ENCODE results near the gene WDR5B.

WDR5B gene

DNA sequence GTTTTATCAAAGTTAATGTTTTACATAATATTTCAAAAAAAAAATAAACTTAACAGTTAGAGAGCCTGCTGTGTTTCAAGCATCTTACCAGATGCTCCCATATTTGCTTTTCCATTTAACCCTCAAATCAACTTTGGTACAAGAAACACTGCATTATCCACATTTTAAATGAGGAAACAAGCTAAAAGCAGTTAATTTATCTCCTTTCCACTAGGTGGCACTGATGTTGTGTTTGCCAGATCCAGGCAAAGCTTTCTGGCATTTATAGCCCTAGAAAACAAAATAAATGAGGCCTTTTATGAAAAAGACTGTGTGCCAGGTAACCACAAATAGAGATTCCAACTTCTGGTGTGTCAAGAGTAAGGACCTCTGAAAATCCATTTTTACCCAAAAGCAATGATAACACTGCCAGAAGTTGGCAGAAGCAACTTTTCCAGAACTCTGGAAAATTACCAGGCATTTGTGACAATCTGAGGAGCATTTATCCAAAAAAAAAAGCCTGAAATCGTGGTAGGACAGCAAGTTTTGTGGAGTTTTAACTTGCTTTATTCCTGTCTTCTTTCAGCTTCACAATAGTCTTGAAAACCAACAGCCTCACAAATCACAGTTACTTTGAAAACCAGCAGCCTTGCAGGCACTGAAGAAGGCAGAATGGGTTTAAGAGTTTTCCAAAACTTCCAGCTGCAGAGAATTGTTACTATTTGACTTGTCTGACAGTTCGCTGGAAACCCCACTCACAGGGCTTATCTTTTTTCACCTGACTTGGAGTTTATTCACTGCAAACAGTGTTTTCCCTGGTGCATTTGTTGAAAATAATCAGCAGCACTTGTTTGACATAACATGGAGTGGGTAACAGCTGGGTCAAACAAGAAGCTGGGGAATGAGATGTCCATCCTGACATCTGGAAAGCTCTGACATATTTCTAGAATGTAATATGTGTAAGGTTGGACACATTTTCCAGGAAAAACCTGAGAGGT lies 22.7 kb downstream of the WDR5B start:
- Histone ChIP-seq H3K4me1 (ENCODE audit: control extremely low read depth in 1 of 4, control insufficient read depth in 4 of 4, insufficient read depth in 4 of 4, low read length in 3 of 4) (peaks cover 0 to 10% (median 2%) of the 10 kb centered on the region in 4 experiments), H3K9me3 (ENCODE audit: control extremely low read depth in 1 of 5, control insufficient read depth in 4 of 5, insufficient read depth in 2 of 5, low read depth in 1 of 5, low read length in 4 of 5) (no peaks in the 10 kb centered on the region), H3K27ac (ENCODE audit: insufficient read depth in 1 of 2, low read depth in 1 of 2, low read length in 2 of 2, poor library complexity in 1 of 2, severe bottlenecking in 2 of 2) (no peak overlapping the region), H3K36me3 (ENCODE audit: control insufficient read depth in 4 of 4, insufficient read depth in 4 of 4, low read length in 3 of 4) (peaks cover 0 to 5% (median 0%) of the 10 kb centered on the region in 4 experiments), H3K27me3 (replicated peaks in 2 of 5; ENCODE audit: control insufficient read depth in 4 of 5, insufficient read depth in 5 of 5, low read length in 4 of 5) (no peaks in the 10 kb centered on the region), H3K4me3 (ENCODE audit: control insufficient read depth in 1 of 7, extremely low read depth in 1 of 7, insufficient read depth in 4 of 7, low read depth in 2 of 7, low read length in 6 of 7) (no peak overlapping the region)
- 100% methylated on average over 1 of the region's 2 CpGs for WGBS (ENCODE audit: insufficient coverage)
- DNase-seq = peak; percentile 61 to 79 (median 79)
- ChIA-PET CTCF (interaction anchor here (0.6 to 2.6 kb wide), 19 partner anchors 9 to 635 kb away, joined by 3 to 16 read pairs (median 4); partner anchors contain the start of genes FAM162A, MIX23 and WDR5B), POLR2A (interaction anchor here (0.7 to 1.2 kb wide), 2 partner anchors 23 to 135 kb away, joined by 3 to 4 read pairs; partner anchors contain the start of gene WDR5B)

DNA sequence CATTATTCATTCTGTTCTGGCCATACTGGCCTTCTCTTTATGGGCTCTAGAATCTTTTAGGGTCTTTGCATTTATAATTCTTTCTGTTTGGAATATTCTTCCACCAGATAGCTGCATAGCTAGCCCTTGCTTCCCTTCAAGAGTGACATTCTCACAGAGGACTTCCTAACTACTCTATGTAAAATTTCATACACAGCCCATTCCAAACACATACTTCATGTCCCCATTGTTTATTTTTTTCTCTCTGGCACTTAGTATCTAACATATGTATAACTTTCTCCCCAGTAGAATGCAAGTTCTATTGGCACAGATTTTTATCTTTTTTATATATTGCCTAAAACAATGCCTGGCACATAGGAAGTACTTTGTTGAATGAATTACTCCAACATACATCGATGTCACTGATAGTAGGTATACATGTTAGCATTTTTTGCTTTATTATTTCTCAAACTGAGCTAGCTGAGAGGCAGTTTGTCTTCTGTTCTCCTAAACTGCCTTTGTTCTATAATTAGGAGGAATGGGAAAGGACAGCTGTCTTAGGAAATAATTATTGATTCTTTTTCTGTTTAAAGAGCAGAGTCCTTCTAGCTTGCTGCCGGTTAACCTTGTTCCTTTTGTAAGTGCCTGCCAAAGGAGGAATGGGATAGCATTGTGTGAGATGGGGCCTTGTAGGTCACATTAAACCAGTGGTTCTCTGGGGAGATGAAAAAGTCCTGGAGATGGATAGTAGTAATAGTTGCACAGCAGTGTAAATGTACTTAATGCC lies 24.0 kb downstream of the WDR5B start:
- Histone ChIP-seq H3K36me3 (ENCODE audit: control insufficient read depth in 4 of 4, insufficient read depth in 4 of 4, low read length in 3 of 4) (peaks cover 0 to 8% (median 1%) of the 10 kb centered on the region in 4 experiments), H3K27me3 (replicated peaks in 2 of 5; ENCODE audit: control insufficient read depth in 4 of 5, insufficient read depth in 5 of 5, low read length in 4 of 5) (no peaks in the 10 kb centered on the region), H3K9me3 (ENCODE audit: control extremely low read depth in 1 of 5, control insufficient read depth in 4 of 5, insufficient read depth in 2 of 5, low read depth in 1 of 5, low read length in 4 of 5) (no peaks in the 10 kb centered on the region), H3K4me1 (ENCODE audit: control extremely low read depth in 1 of 4, control insufficient read depth in 4 of 4, insufficient read depth in 4 of 4, low read length in 3 of 4) (peaks cover 0 to 10% (median 2%) of the 10 kb centered on the region in 4 experiments), H3K27ac (ENCODE audit: insufficient read depth in 1 of 2, low read depth in 1 of 2, low read length in 2 of 2, poor library complexity in 1 of 2, severe bottlenecking in 2 of 2) (no peak overlapping the region), H3K4me3 (ENCODE audit: control insufficient read depth in 1 of 7, extremely low read depth in 1 of 7, insufficient read depth in 4 of 7, low read depth in 2 of 7, low read length in 6 of 7) (no peak overlapping the region)
- 100% methylated on average over 1 of the region's 2 CpGs for WGBS (ENCODE audit: insufficient coverage)
- CTCF ChIA-PET = interaction anchor here (1.7 to 2.6 kb wide), 6 partner anchors 17 to 287 kb away, joined by 3 to 16 read pairs (median 9); partner anchors contain the start of gene WDR5B
- no peak for DNase-seq
- POLR2A ChIA-PET = interaction anchor here (1.2 kb wide), 1 partner anchor 25 kb away, joined by 4 read pairs; the partner anchor contains the start of gene WDR5B

DNA sequence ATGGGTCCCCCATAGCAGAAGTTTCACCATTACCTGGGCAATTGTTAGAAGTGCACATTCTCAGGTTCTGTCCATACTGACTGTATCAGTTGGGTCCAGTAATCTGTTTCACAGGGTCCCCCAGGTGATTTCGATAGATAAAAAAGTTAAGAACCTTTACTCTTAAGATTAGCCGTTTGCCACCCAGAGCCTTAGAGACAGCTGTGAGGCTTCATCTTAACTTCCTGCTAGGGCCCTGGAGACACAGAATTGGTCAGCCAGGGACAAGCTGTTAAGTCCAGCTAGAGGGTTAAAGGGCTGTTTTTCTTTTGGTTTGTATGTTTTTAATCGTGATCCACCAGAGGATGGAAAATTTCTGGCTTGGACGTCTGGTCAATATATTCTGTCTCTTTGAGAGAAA lies 25.2 kb downstream of the WDR5B start:
- peaks cover 0 to 10% (median 2%) of the 10 kb centered on the region in 4 experiments for H3K4me1 ChIP-seq (ENCODE audit: control extremely low read depth in 1 of 4, control insufficient read depth in 4 of 4, insufficient read depth in 4 of 4, low read length in 3 of 4)
- no peak for DNase-seq
- ChIA-PET POLR2A (interaction anchor here (0.9 kb wide), 1 partner anchor 25 kb away, joined by 3 read pairs; the partner anchor contains the start of gene WDR5B), CTCF (interaction anchor here (0.7 to 2.3 kb wide), 7 partner anchors 16 to 552 kb away, joined by 3 to 8 read pairs (median 3); partner anchors contain the start of gene WDR5B)
- 79% methylated on average over 2 of the region's 4 CpGs for WGBS (ENCODE audit: insufficient coverage)
- H3K36me3 ChIP-seq (ENCODE audit: control insufficient read depth in 4 of 4, insufficient read depth in 4 of 4, low read length in 3 of 4) = peaks cover 0 to 12% (median 5%) of the 10 kb centered on the region in 4 experiments
- H3K9me3 ChIP-seq (ENCODE audit: control extremely low read depth in 1 of 5, control insufficient read depth in 4 of 5, insufficient read depth in 2 of 5, low read depth in 1 of 5, low read length in 4 of 5) = no peaks in the 10 kb centered on the region
- no peaks in the 10 kb centered on the region for H3K27me3 ChIP-seq (replicated peaks in 2 of 5; ENCODE audit: control insufficient read depth in 4 of 5, insufficient read depth in 5 of 5, low read length in 4 of 5)
- H3K27ac ChIP-seq (ENCODE audit: insufficient read depth in 1 of 2, low read depth in 1 of 2, low read length in 2 of 2, poor library complexity in 1 of 2, severe bottlenecking in 2 of 2) = no peak overlapping the region
- H3K4me3 ChIP-seq (ENCODE audit: control insufficient read depth in 1 of 7, extremely low read depth in 1 of 7, insufficient read depth in 4 of 7, low read depth in 2 of 7, low read length in 6 of 7) = no peak overlapping the region

DNA sequence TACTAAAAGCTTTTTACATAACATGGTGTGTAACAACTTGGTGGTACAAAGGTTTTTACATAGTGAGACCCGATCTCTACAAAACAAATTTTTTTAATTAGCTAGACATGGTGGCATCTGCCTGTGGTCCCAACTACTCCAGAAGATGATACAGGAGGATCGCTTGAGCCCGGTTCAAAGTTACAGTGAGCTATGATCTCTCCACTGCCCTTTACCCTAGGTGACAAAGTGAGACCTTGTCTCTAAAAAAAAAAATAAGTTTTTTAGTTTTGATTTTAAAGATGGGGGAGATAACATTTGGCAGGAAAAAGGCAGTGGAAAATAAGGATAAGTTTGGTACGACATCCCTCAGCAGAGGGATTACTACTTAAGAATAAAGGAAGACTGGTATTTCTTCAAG lies 26.0 kb downstream of the WDR5B start:
- Histone ChIP-seq H3K36me3 (ENCODE audit: control insufficient read depth in 4 of 4, insufficient read depth in 4 of 4, low read length in 3 of 4) (peaks cover 0 to 12% (median 5%) of the 10 kb centered on the region in 4 experiments), H3K9me3 (ENCODE audit: control extremely low read depth in 1 of 5, control insufficient read depth in 4 of 5, insufficient read depth in 2 of 5, low read depth in 1 of 5, low read length in 4 of 5) (no peaks in the 10 kb centered on the region), H3K4me1 (ENCODE audit: control extremely low read depth in 1 of 4, control insufficient read depth in 4 of 4, insufficient read depth in 4 of 4, low read length in 3 of 4) (peaks cover 0 to 7% (median 1%) of the 10 kb centered on the region in 4 experiments), H3K27ac (ENCODE audit: insufficient read depth in 1 of 2, low read depth in 1 of 2, low read length in 2 of 2, poor library complexity in 1 of 2, severe bottlenecking in 2 of 2) (no peak overlapping the region), H3K4me3 (ENCODE audit: control insufficient read depth in 1 of 7, extremely low read depth in 1 of 7, insufficient read depth in 4 of 7, low read depth in 2 of 7, low read length in 6 of 7) (no peak overlapping the region), H3K27me3 (replicated peaks in 2 of 5; ENCODE audit: control insufficient read depth in 4 of 5, insufficient read depth in 5 of 5, low read length in 4 of 5) (no peaks in the 10 kb centered on the region)
- no peak for DNase-seq
- WGBS (ENCODE audit: insufficient coverage) = 100% methylated on average over 4 of the region's 4 CpGs
- ChIA-PET CTCF (interaction anchor here (0.7 to 2.3 kb wide), 9 partner anchors 17 to 553 kb away, joined by 3 to 8 read pairs (median 3); partner anchors contain the start of gene WDR5B), POLR2A (no interaction called here)

DNA sequence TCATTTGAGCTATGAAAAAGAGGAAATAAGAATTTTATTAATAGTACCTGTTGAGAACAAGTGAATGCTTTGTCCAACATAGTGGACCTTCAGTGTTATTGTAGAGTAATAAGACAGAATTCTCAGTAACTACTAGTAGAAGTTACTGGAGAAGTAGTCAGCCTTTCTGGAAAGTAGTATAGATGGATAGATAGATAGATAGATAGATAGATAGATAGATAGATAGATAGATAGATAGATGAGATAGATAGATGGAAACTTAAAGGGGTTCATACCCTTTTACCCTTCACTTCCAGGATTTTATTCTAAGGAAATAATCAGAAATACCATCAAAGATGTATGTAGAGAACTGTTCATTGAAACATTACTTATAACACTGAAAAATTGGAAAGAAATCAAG lies 26.7 kb downstream of the WDR5B start:
- no peak for DNase-seq
- Histone ChIP-seq H3K9me3 (ENCODE audit: control extremely low read depth in 1 of 5, control insufficient read depth in 4 of 5, insufficient read depth in 2 of 5, low read depth in 1 of 5, low read length in 4 of 5) (no peaks in the 10 kb centered on the region), H3K27me3 (replicated peaks in 2 of 5; ENCODE audit: control insufficient read depth in 4 of 5, insufficient read depth in 5 of 5, low read length in 4 of 5) (no peaks in the 10 kb centered on the region), H3K36me3 (ENCODE audit: control insufficient read depth in 4 of 4, insufficient read depth in 4 of 4, low read length in 3 of 4) (peaks cover 0 to 12% (median 5%) of the 10 kb centered on the region in 4 experiments), H3K4me3 (ENCODE audit: control insufficient read depth in 1 of 7, extremely low read depth in 1 of 7, insufficient read depth in 4 of 7, low read depth in 2 of 7, low read length in 6 of 7) (no peak overlapping the region), H3K4me1 (ENCODE audit: control extremely low read depth in 1 of 4, control insufficient read depth in 4 of 4, insufficient read depth in 4 of 4, low read length in 3 of 4) (peaks cover 4 to 11% (median 7%) of the 10 kb centered on the region in 4 experiments), H3K27ac (ENCODE audit: insufficient read depth in 1 of 2, low read depth in 1 of 2, low read length in 2 of 2, poor library complexity in 1 of 2, severe bottlenecking in 2 of 2) (no peak overlapping the region)
- ChIA-PET POLR2A (no interaction called here), CTCF (interaction anchor here (1.0 to 1.9 kb wide), 4 partner anchors 19 to 553 kb away, joined by 3 to 5 read pairs (median 4); partner anchors contain the start of gene WDR5B)

DNA sequence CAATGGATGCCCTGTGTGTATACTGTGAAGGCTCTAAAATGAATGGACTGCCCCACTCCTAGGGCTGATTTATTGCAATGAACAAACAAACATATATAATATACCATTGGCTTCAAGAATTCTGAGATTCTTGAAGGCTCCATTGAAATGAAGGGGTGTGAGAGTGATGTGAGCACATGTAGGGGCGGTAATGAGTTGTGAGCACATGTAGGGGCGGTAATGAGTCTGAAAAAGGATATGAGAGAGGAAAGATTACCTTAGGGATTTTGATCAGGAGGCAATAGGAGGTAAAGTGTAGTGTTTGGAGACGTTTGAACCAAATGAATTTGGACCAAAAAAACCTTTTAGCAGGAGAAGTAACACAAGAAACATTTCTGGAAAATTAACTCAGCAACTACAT lies 28.2 kb downstream of the WDR5B start:
- WGBS (ENCODE audit: insufficient coverage) = 95% methylated on average over 2 of the region's 3 CpGs
- no peak overlapping the region for H3K4me3 ChIP-seq (ENCODE audit: control insufficient read depth in 1 of 7, extremely low read depth in 1 of 7, insufficient read depth in 4 of 7, low read depth in 2 of 7, low read length in 6 of 7)
- ChIA-PET CTCF (no interaction called here), POLR2A (no interaction called here)
- H3K9me3 ChIP-seq (ENCODE audit: control extremely low read depth in 1 of 5, control insufficient read depth in 4 of 5, insufficient read depth in 2 of 5, low read depth in 1 of 5, low read length in 4 of 5) = no peaks in the 10 kb centered on the region
- peaks cover 10 to 17% (median 14%) of the 10 kb centered on the region in 4 experiments for H3K4me1 ChIP-seq (ENCODE audit: control extremely low read depth in 1 of 4, control insufficient read depth in 4 of 4, insufficient read depth in 4 of 4, low read length in 3 of 4)
- no peaks in the 10 kb centered on the region for H3K27me3 ChIP-seq (replicated peaks in 2 of 5; ENCODE audit: control insufficient read depth in 4 of 5, insufficient read depth in 5 of 5, low read length in 4 of 5)
- DNase-seq = no peak
- no peak overlapping the region for H3K27ac ChIP-seq (ENCODE audit: insufficient read depth in 1 of 2, low read depth in 1 of 2, low read length in 2 of 2, poor library complexity in 1 of 2, severe bottlenecking in 2 of 2)
- H3K36me3 ChIP-seq (ENCODE audit: control insufficient read depth in 4 of 4, insufficient read depth in 4 of 4, low read length in 3 of 4) = peaks cover 0 to 7% (median 5%) of the 10 kb centered on the region in 4 experiments

All from common myeloid progenitor, CD34-positive (primary cell).